ENCODE measurements around the gene ABHD8. TPM values are rescaled to one million over a fixed set of nuclear protein-coding genes. Genes with fewer than 3 reads are reported as not detected.
A peak's percentile ranks its signal among the peaks of the same experiment; 100 is the strongest.

Gene ABHD8
- total and polyA plus RNA-seq, 2 of the 13 experiments (the other 11 are each of a cell fraction or from before 2014, with no cell fraction given) = 6.3 to 7.2 TPM

GRCh38 chr19:17255150-17255621 lies 48.0 kb downstream of the ABHD8 start (continued):
- TF ChIP-seq ZNF484 (CRISPR knock-in tag; IDR thresholded peaks at IDR 0.05; ENCODE audit: borderline replicate concordance, low read depth) = no peak
- TF ChIP-seq SOX13 (IDR thresholded peaks at IDR 0.05) = no peak
- peak in 1 of 2 experiments; percentile 28; a peak in 2 of 4 replicates for TF ChIP-seq SOX13 (CRISPR knock-in tag; conservative IDR thresholded peaks at IDR 0.05 in 1 of 2, IDR thresholded peaks at IDR 0.05 in 1 of 2)
- no peak for TF ChIP-seq IKZF4 (CRISPR knock-in tag; IDR thresholded peaks at IDR 0.05; ENCODE audit: borderline replicate concordance, low read depth, not compliant biosample characterization)
- TF ChIP-seq ZNF589 (CRISPR knock-in tag; conservative IDR thresholded peaks at IDR 0.05) = no peak
- no peak for TF ChIP-seq MYPOP (CRISPR knock-in tag; IDR thresholded peaks at IDR 0.05)
- TF ChIP-seq ZBTB25 (CRISPR knock-in tag; IDR thresholded peaks at IDR 0.05) = 0 out of 2 replicates have a peak, but pooled peaks have one; percentile 59
- no peak for TF ChIP-seq ZMAT3 (CRISPR knock-in tag; conservative IDR thresholded peaks at IDR 0.05)
- TF ChIP-seq ZNF737 (CRISPR knock-in tag; IDR thresholded peaks at IDR 0.05; ENCODE audit: borderline replicate concordance) = no peak
- no peak for TF ChIP-seq PRDM10 (CRISPR knock-in tag; IDR thresholded peaks at IDR 0.05; ENCODE audit: low read depth)
- no peak for TF ChIP-seq ZNF639 (CRISPR knock-in tag; conservative IDR thresholded peaks at IDR 0.05)
- TF ChIP-seq PHF5A (CRISPR knock-in tag; IDR thresholded peaks at IDR 0.05; ENCODE audit: low read depth, unreplicated experiment) = no peak
- no peak for TF ChIP-seq AHR (CRISPR knock-in tag; IDR thresholded peaks at IDR 0.05)
- no peak for TF ChIP-seq RAD21 (CRISPR knock-in tag; IDR thresholded peaks at IDR 0.05)
- TF ChIP-seq ELF3 (CRISPR knock-in tag; IDR thresholded peaks at IDR 0.05) = no peak
- TF ChIP-seq DMTF1 (CRISPR knock-in tag; IDR thresholded peaks at IDR 0.05) = no peak
- peak; percentile 56 for TF ChIP-seq KAT8 (CRISPR knock-in tag; IDR thresholded peaks at IDR 0.05)
- no peak for TF ChIP-seq SRY (CRISPR knock-in tag; IDR thresholded peaks at IDR 0.05)
- no peak for TF ChIP-seq ASH2L (IDR thresholded peaks at IDR 0.05; ENCODE audit: insufficient read length, low read depth, low read length)
- no peak for TF ChIP-seq ZNF496 (CRISPR knock-in tag; IDR thresholded peaks at IDR 0.05; ENCODE audit: insufficient replicate concordance)
- no peak for TF ChIP-seq STAT5B (CRISPR knock-in tag; IDR thresholded peaks at IDR 0.05)
- TF ChIP-seq CEBPG (CRISPR knock-in tag; IDR thresholded peaks at IDR 0.05) = peak; percentile 76
